Right ventricle myocardium inferior (tissue), 1 donor: ENCODE measurements around the gene BNC1. TPM values are rescaled to one million over a fixed set of nuclear protein-coding genes. Genes with fewer than 3 reads are reported as not detected.

Source experiments
- ATAC-seq: fragments of 200-7000 bp; cut with Tn5 transposase; one replicate; pipeline ENCODE4 v1.9.1; 2020; ENCODE audit warnings: mild to moderate bottlenecking, moderate library complexity
- DNase-seq: peaks from one replicate; pipeline ENCODE4 v3.0.0; 2021; ENCODE audit errors: missing footprints
- intact Hi-C: fragments of 100-400 bp; cut with DNase I; formaldehyde crosslinking; loops from one replicate; pipeline ENCODE4 v1.11.0; 2022
- total RNA-seq: library from RNA; stranded (reverse); fragmentation: NEBNext Ultra II Directional; extraction: Animal tissue kit (Norgen Biotek cat#: 25700); gene quantifications from one replicate; pipeline ENCODE4 v1.2.1, GENCODE V29; 2021
- donor health status: DM: no; HTN: yes; CAD: no; lungs with severe emphysema.

BNC1 gene
- total RNA-seq, 1 donor from 2014 or later, result 0.19 TPM

DNA sequence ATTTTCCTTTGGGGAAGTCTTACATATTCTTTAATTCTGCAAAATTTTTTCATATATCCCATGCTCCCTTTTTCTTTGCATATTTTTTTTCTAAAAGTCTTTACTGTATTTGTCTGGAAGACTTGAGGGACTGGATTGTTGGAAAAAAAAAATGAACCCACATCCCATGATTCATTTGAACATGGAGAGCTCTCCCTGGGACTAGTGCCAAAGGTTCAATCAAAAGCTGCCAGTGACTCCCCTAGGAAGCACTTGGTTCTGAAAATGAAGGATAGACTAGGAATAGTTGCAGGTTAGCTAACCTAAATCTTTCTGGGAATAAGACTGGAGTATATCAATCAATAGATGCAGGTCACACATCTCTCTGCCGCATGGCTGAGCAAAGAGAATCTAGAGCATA, 16.4 kb upstream of the BNC1 start:
- intact Hi-C loops, result no loop called here
- no peak for DNase-seq
- ATAC-seq, result no peak

DNA sequence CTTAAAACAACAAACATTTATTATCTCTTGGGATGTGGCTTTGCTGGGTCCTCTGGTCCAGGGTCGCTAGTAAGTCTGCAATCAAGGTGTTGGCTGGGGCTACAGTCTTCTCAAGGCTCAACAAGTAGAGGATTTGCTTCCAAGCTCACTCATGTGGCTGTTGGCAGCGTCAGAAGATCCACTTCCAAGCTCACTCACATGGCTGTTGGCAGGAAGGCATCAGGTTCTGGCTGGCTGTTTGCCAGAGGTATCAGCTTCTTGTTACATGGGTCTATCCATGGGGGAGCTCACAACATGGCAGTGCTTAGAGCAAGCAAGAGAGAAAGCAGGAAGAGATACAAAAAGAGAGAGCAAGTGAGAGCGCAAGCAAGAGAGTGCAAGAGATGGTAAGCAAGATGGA, 15.0 kb upstream of the BNC1 start:
- intact Hi-C loops, result no loop called here
- ATAC-seq (no peak), DNase-seq (no peak)

DNA sequence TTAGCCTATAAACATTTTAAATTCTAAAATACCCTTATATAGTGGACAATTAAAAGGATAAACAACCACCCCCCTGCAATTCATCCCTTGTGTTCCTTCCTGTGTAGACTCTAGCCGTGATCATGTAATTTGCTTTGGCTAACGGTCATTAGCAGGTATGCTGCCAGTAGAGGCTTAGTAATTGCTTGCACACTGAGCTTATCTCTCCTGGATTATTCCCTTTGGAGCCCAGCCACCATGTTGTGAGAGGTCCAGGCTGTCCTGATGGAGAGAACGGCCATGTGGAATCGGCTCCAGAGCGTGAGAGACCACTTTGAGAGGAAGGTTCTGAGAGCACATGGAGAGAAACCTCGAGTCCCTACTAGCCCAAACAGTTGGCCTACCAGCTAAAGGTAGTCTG, 11.0 kb upstream of the BNC1 start:
- DNase-seq (no peak), ATAC-seq (no peak)
- intact Hi-C loops, result no loop called here

DNA sequence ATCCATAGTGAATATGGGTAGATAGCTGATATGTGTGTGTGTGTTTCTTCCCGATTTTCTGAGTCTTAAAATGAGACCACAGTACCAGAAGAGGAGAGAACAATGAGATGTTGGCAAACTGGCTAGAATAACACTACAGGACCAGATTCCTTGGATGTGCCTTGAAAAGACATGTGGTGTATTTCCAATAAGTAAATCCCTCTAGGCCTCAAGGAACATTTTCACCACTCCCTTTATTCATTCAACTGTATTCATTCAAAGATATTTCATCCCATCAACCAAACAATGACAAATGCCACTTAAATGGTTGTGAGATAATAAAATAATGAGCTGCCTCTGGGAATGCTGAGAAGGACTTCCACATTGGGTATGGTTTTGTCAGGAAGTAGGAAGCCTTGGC, 8.7 kb upstream of the BNC1 start:
- DNase-seq (no peak), ATAC-seq (no peak)
- intact Hi-C loops, result no loop called here

DNA sequence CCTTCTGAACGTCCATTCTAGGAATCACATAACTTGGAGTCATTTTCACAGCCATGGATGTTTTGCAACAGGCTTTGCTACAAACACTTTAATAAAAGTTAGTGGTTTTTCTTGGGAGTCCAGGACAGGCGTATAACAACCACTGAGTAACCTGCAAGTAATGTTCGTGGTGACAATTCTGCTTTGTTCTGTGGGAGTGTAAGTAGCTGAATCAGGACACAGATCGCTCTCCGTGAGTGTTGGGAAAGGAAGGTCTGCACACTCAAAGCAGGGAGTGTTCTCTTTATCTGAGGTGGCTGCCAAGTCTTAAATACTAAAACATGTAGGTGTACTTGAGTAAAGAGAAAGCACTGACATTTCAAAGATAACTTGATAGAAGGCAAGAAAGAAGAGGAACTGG, 7.9 kb upstream of the BNC1 start:
- intact Hi-C loops, result no loop called here

DNA sequence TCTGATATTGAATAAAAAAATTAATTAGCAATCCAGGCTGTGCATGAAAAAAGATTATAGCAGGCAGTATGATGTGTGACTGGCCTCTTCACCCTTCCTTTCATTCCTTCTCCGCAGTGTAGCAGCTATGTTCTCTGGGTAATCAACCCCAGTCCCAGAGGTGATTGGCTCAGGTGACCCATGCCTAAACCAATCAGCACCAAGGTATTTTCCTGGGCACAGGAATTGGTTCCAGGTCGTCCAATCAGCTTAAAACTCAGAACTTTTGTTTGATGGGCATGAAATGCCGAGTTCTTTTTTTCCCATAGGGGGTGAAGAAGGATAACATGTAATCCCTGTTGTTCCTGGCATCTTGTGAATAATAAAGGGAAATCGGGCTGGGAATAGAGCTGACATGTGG, 5.8 kb upstream of the BNC1 start:
- DNase-seq (no peak), ATAC-seq (no peak)
- intact Hi-C loops, result no loop called here

More for the DNA sequence above, 7.9 kb upstream of the BNC1 start:
- DNase-seq, result no peak
- ATAC-seq, result no peak

DNA sequence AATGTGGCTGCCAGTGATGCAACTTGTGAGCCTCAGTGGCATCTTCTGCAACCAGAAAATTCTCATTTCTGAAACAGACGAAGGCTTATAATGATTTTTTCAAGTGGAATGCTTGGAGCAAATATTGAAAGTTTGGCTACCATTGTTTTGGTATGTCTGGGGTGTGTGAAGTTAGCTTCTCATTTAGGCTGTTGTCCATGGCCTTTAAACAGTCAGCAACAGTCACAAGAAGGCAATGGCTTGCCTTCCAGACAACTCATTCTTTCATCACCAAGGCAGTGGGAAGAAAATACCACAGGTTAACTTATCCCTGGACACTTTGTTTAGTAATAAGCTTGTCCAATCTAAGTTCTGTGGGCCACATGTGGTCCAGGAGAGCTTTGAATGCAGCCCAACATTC, 4.7 kb upstream of the BNC1 start:
- intact Hi-C loops, result no loop called here
- ATAC-seq, result no peak

DNA sequence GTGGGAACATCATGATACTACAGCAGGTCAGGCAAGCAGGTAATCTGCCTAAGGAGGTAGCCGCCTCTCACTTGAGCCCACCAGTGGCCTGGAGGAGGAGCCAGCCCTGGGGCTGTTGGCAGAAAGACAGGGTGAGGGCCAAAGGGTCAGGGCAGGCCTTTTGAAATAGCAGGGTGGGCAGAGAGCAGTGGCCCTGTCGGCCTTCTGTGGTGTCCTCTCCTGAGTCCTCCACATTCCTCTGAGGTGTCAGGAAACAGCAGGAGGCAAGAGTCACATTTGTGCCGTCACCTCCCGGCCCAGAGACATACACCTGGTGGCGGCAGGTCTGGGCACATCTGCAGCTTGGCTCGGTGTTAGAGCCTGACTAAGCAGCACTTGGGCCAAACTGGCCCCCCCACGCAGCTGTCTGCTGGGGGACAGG, 3.9 kb upstream of the BNC1 start:
- DNase-seq (no peak), ATAC-seq (no peak)
- intact Hi-C loops, result no loop called here

More for the DNA sequence above, 4.7 kb upstream of the BNC1 start:
- DNase-seq, result no peak

DNA sequence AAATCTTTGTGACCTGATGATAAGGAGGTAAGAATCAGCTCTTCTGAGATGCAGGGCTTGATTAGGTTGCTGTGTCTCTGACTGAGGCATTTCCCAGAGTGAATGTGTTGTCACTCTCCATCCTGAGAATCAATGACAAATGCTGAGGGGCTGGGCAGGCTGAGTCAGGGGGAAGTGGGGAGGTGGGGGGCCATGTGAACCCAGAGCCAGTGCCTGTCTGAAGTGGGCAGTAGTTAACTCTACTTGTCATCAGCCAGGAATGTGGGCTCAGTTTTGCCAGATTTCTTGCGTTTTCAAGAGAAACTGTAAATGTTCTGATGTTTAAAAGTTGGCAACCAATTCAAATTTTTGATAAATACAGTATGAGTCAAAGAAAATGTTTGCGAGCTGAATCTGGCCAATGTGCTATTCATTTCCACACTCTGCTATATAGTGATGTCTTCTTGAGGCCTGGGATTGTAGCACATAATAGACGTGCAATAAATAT, 3.1 kb upstream of the BNC1 start:
- intact Hi-C loops, result no loop called here
- ATAC-seq (no peak), DNase-seq (no peak)

DNA sequence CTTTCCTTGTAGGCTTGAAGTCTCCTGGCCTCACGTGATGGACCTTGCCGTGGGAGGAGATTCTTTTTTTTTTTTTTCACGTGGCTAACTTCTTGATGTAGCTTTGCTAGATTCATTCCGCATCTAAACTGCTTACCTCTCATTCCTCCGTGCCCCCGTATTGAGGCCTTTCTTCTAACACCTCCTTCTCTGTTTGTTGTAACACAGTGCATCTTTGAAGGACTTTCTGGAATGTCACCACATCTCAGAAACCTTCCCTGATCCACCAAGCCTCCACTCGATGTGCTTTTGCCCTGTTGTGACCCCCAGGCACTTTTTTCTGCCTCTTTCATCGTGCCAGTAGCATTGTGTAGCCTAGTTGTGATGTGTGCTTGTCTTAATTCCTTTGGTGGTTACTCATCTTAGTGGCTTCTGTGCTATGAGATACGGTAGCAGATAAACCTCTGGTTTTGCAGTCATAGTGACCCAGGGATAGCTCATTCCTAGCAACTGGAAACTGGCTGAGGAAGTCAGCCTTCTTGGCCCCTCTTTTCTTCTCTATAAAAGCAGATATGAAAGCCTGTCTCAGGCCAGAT, 1.6 kb upstream of the BNC1 start:
- DNase-seq (no peak), ATAC-seq (no peak)
- intact Hi-C loops, result no loop called here

DNA sequence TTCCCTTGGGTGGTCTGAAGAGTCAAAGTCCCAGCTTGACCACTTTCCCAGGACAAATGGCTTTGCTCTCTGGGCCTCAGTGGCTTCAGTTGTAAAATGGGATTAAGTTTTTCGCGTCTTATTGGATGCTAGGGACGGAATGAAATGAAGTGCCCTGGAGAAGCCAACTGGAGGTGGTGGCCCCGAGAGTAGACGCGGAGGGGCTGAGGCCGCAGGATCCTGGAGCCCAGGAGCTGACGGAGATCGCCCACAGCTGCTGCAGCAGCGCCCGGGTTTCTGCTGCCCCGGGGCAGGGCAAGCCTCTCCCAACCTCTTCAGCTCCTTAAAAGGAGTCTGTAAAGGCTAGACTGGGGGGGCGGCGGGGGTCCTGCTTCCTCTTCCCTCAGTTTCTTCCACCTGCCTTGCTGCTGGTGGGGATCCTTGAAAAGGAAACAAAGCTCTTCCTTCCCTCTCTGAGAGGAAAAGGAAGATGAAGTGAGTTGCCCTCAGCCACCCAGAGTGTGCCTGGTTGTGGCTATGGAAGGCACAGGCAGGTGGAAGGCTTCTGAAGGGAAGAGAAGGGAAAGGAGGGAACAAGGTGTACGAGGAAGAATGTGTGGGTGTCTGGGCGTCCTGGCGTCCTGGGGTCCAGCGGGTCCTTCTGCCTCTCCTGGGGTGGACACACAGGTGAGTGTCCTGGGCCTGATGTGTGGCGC, 967 bp upstream of the BNC1 start:
- intact Hi-C loops, result no loop called here
- DNase-seq, result no peak
- no peak for ATAC-seq

DNA sequence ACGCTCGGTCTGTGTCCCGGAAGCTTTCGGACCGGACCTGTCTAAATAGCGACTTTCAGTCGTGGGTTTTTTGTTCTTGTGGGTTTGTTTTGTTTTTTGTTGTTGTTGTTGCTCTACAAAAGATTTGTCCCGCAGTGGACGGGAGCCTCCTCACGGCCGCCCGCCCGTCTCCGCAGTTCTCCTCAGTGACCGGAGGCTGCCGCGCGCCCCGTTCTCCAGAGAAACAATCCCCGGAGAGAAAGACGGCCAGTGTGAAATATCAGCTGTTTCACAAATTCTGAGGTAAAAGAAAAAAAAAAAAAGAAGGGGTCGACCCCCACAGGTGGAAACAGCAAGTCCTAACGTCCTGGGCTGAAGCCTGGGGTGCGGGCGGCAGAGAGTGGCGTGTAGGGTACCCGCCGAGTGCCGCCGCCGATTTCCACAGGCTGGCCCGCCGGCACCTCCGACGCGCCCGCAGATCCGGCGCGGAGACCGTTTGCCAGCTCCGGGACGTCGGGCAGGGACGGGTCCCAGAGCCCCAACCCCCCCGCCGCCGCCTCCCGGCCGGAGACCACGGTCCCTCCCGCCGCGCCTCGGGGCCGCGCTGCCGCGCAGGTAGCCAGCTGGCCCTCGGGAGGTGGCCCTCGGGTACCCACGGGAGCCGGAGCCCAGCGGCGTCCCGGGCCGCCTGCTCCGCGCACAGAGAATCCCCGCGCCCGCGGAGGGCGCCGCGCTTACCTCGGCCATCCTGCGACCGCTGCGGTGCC, 478 bp downstream of the BNC1 start:
- intact Hi-C loops, result no loop called here
- ATAC-seq, result no peak
- no peak for DNase-seq

DNA sequence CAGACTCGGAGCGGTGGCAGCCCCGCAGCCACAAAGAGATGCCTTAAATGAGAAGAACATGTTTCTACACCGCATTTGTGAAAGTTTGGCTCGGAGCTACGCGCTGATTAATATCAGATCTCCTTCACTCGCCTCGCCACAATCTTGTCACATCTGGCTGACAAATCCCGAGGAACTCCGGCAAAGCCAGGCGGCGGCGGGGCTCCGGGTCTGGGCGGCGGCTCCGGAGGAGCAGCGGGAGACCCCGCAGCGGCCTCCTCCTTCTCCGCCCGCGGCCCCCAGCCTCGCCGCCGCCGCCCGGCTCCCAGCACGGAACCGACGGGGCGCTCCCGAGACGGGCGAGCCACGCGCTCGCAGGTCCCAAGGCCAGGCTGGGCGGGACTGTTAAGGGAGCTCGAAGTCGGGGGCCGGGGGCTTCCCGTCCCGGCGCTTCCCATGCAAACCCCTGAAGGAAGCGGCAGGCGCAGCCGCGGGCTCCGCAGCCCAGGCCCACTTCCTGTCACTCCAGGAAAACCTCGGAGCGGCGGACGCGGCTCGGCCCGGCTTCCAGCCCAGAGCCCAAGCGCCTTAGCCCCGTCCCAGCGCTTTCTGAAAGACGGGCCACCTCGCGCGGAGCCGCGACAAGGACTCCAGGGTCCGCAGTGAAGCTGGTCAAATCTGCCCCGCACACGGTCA, 1.2 kb downstream of the BNC1 start:
- intact Hi-C loops, result no loop called here
- DNase-seq (peak; percentile 70), ATAC-seq (no peak)

DNA sequence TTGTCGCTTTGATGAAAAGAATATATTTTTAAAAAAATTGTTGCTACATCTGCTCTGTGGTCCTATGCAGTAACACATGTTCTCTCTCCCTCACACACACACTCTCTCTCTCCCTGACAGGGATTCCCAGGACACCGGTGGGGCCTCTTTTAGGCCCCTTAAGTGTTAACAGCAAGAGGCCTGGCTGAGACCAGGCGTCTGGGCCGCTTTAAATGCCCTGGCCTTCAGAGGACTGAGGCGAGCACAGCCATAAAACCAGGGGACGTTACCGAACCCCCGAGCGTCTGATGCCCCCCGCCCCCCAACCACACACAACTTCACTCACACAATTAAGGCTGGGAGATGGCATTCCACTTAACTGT, 1.7 kb downstream of the BNC1 start:
- DNase-seq (no peak), ATAC-seq (no peak)
- intact Hi-C loops, result no loop called here

DNA sequence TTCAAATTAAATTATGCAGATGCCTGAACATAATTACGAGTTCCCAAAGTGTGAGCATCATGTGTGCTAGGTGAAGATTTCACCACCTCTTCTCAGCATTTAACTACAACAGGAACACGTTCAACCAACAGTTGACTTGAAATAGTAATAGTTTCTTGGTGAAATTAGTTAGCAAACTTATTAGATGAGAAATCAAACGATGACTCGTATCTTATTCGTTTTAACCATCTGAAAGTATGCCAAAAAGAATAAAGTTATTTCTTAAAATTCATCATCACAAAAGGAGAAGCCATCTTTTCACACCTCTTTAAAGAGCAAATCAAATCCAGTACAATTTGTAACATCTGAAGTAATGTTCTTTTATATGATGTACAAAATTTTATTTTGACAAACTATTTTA, 2.3 kb downstream of the BNC1 start:
- DNase-seq (no peak), ATAC-seq (no peak)
- intact Hi-C loops, result no loop called here

DNA sequence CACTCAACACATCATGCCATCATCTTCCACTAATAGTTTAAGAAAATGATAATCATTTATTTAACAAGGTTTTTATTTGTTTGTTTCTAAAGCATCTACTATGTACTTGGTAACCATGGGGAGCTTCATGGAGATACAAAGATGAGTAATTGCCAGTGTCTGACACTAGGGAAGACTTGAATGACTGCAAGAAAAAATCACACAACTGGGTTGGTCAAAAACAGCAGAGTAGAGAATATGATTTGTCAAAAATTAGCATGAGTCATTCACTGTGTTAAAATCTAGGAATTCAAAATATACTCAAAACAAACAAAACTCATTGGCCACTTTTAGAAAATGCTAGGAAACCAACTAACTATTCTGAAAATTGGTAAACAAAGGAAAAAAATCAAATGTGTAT, 6.3 kb downstream of the BNC1 start:
- DNase-seq (no peak), ATAC-seq (no peak)
- intact Hi-C loops, result no loop called here

DNA sequence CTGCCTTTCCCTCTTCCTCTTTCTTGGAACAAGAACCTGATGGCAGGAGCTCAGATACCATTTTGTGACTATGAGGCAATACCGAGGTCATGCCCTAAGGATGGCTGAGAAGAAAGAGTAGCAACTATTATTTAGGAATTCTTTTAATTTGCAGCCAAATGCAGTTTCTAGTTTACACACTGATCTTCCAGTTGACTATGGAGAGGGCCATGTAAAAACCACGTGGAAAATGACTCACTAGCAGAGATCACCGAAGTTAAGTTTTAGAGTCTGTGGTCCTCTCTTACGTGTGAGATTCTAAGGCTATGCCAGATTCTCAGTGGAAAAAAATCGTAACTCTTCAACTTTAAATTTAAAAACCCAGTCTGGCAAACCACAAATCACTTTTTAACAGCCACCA, 7.8 kb downstream of the BNC1 start:
- DNase-seq, result no peak
- intact Hi-C loops, result no loop called here
- no peak for ATAC-seq

DNA sequence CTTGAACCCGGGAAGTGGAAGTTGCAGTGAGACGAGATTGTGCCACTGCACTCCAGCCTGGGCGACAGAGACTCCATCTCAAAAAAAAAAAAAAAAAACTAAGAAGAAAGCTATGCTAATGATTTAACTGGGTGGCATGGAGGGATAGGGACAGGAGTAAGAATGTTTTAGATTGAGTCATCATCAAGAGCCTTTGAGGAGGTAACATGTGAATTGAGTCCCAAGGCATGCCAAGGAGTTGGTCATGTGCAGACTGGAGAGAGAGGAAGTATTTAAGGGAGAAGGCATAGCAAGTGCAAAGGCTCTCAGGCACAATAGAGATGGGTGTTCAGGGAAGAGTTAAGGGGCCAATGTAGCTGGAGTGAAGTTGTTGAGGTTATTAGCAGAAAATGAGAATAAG, 9.1 kb downstream of the BNC1 start:
- no peak for ATAC-seq
- DNase-seq, result no peak
- intact Hi-C loops, result no loop called here

DNA sequence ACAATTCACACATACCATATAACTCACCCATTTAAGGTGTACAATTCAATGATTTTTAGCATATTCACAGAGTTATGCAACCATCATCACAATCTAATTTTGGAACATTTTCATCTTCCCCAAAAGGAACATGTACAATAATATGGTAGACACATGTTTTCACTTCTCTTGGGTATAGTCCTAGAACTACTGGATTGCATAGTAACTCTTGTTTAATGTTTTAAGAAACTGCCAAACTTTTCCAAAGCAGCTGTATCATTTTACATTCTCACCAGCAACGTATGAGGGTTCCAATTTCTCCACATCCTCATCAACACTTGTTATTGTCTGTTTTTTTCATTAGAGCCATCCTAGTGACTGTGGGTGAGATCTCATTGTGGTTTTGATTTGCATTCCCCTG, 14.3 kb downstream of the BNC1 start:
- intact Hi-C loops, result no loop called here

DNA sequence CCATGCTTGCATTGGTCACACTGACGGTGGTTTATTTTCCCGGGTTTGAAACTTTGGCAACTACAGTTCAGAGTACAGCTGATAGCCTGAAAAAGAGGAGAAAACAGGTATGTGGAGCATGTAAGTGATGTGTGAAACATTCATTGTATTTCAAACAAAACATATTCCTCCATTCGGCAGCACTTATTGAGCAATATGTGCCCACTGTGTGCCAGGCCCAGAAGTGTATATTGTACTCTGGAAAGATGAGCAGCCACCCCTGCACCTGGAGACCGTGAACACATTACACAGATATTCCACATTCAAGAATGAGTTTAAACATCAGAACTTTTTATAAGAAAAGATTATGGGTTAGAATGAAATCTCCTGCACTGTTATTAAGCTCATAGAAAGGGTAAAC, 16.3 kb downstream of the BNC1 start:
- no peak for ATAC-seq
- intact Hi-C loops, result no loop called here
- no peak for DNase-seq

More for the DNA sequence above, 14.3 kb downstream of the BNC1 start:
- DNase-seq, result no peak
- ATAC-seq, result no peak
